LNCAP (cell line): ENCODE measurements around the gene FAM234A.

ENCODE experiments used
- TF ChIP-seq, protein P1 (sequence below): fragments of 450-650 bp; IDR thresholded peaks from 2 replicates; pipeline ENCODE4 v1.5.1; 2017; ENCODE audit warnings: mild to moderate bottlenecking

The FAM234A gene

DNA sequence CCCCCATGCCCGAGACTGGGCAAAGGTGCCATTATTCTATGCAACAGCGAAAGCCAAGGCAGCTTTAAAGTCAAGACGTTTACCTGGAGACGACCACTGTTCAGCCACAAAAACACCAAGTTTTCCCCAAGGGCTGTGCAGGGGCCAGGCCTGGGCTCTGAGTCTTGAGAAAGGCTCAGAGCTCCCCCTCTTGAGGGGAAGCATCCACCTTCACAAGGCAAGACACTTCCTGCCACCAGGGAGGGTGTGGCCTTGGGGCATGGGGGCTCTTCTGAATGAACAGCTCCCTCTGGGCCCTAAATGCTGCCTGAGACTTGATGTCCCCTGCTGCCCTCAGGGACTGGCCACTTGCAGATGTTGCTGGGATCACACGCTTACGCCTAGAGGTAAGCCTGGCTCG lies 74.9 kb downstream of the FAM234A start:
- TF ChIP-seq, protein P1, sequence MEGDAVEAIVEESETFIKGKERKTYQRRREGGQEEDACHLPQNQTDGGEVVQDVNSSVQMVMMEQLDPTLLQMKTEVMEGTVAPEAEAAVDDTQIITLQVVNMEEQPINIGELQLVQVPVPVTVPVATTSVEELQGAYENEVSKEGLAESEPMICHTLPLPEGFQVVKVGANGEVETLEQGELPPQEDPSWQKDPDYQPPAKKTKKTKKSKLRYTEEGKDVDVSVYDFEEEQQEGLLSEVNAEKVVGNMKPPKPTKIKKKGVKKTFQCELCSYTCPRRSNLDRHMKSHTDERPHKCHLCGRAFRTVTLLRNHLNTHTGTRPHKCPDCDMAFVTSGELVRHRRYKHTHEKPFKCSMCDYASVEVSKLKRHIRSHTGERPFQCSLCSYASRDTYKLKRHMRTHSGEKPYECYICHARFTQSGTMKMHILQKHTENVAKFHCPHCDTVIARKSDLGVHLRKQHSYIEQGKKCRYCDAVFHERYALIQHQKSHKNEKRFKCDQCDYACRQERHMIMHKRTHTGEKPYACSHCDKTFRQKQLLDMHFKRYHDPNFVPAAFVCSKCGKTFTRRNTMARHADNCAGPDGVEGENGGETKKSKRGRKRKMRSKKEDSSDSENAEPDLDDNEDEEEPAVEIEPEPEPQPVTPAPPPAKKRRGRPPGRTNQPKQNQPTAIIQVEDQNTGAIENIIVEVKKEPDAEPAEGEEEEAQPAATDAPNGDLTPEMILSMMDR = no peak

DNA sequence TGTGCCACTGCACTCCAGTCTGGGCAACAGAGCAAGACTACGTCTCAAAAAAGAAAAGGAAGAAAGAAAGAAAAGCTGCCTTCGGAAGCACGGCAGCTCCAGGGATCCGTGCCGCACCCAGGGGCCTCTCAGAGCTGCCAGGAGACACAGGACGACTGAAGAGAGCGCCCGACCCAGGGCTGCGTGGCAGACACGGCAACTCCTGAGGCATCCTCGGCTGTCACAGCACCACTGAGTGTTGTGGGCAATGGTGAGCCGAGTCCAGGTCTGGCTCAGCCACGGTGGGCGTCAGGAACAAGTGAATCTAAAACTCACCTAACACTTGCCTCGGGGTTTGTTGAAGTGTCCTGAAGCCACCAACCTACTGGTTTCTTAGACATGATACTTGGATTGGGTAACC lies 77.1 kb downstream of the FAM234A start:
- TF ChIP-seq, protein P1 = no peak

DNA sequence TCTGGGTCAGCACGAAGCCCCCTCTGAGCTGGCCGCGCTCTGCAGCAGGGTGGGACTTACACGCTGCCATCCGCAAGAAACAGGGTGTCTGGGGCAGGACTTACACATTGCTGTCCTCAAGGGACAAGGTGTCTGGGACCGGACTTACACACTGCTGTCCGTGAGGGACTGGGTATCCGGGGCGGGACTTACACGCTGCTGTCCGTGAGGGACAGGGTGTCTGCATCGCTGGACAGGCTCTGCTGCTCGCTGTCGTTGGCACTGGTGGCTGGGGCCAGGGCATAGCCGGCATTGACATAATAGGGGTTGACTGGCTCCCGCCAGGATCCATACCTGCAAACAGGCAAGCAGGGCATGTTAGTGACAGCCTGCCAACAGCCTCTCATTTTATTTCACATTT lies 79.7 kb downstream of the FAM234A start:
- TF ChIP-seq, protein P1 = no peak

DNA sequence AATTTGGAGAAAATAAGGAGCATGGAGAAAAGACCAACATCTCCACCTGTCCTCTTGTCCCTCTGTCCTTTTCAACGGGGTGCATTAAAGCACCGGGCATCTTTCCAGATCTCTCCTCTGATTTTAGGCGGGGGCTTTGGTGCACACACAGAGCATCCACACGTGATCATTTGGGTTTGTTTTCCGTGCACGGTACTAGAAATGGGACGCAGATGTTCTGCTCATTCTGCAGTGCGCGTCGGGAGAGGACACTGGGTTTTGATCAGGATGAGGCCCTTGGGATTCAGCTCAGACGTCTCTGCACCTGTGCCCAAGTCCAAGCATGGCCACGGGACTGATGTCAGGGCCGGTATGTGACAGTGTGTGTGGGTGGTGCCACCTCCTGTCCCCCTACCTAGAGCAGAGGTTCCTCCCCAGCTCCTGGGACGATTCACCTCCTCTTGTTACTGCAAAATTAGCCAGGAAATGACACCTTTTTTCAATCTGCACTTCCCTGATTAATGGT lies 80.2 kb downstream of the FAM234A start:
- TF ChIP-seq, protein P1 = no peak
